H1 (cell line): Measurements from ENCODE around the gene KLK6. TPM values are rescaled to one million over a fixed set of nuclear protein-coding genes. Genes with fewer than 3 reads are reported as not detected.

Experiments
- CBX5 ChIP-seq: fragments of 300-800, 300-1000 bp; sonication (generic); IDR thresholded peaks from 2 replicates; pipeline ENCODE4 v1.7.1; 2016; ENCODE audit warnings: antibody characterized with exemption, low read length, low read depth
- CEBPB ChIP-seq: IDR thresholded peaks from 2 replicates; pipeline ENCODE4 v1.6.1; 2012; ENCODE audit warnings: low read depth, low read length
- CHD7 ChIP-seq: fragments of 300-600 bp; sonication (generic); IDR thresholded peaks from 2 replicates; pipeline ENCODE4 v1.7.1; 2012; ENCODE audit warnings: low read length, moderate library complexity, mild to moderate bottlenecking, inconsistent platforms; ENCODE audit not compliant: insufficient replicate concordance
- JUN ChIP-seq: IDR thresholded peaks from 2 replicates; pipeline ENCODE4 v1.6.1; 2011; ENCODE audit warnings: low read depth, mild to moderate bottlenecking, improper control_type of control experiment, low read length
- KDM4A ChIP-seq: IDR thresholded peaks from one replicate; pipeline ENCODE4 v1.7.1; 2012; ENCODE audit warnings: low read depth, mild to moderate bottlenecking, moderate library complexity, low read length, inconsistent platforms; ENCODE audit not compliant: severe bottlenecking
- MAFK ChIP-seq: IDR thresholded peaks from 2 replicates; pipeline ENCODE4 v1.6.1; 2012; ENCODE audit warnings: low read depth, mild to moderate bottlenecking, improper control_type of control experiment, low read length
- POLR2AphosphoS5 ChIP-seq: IDR thresholded peaks from 2 replicates; pipeline ENCODE4 v1.6.1; 2011; ENCODE audit warnings: low read depth, low read length
- RAD21 ChIP-seq, 2 experiments: IDR thresholded peaks in 1 of 2; conservative IDR thresholded peaks in 1 of 2; 2 replicates each; pipeline ENCODE4 v1.6.1; 2011; ENCODE audit warnings: low read depth in 2 of 2, low read length in 2 of 2, improper control_type of control experiment in 1 of 2, inconsistent platforms in 1 of 2, mild to moderate bottlenecking in 1 of 2, moderate library complexity in 1 of 2
- polyA plus RNA-seq, 7 experiments: library from polyadenylated mRNA; depleted of rRNA in 3 of 7; stranded (reverse) in 5 of 7; unstranded in 2 of 7; fragments of >200 nt in 5 of 7; fragments of 200-250 nt in 2 of 7; gene quantifications; 1 replicate in 5 of 7; 2 replicates in 1 of 7; 4 replicates in 1 of 7; pipeline versions ENCODE4 v1.2.1 to v1.2.3, GENCODE V29; 2011 to 2013; ENCODE audit warnings: missing spikeins in 2 of 7, mixed read lengths in 2 of 7
- total RNA-seq: library from RNA; stranded (reverse); fragmentation: NEBNext Ultra II Directional; extraction: Animal tissue kit (Norgen Biotek cat#: 25700); gene quantifications from 2 replicates; pipeline ENCODE4 v1.2.1, GENCODE V29; 2021

The KLK6 gene
- total and polyA plus RNA-seq, 2 of the 8 experiments (the other 6 are each of a cell fraction or from before 2014, with no cell fraction given) = 0.69 to 3.2 TPM

- no peak for TF ChIP-seq CHD7
- no peak for TF ChIP-seq RAD21 (IDR thresholded peaks at IDR 0.05 in 1 of 2, conservative IDR thresholded peaks at IDR 0.05 in 1 of 2; ENCODE audit: low read depth in 2 of 2, low read length in 2 of 2)
- TF ChIP-seq CEBPB = no peak
- no peak for TF ChIP-seq KDM4A
- TF ChIP-seq POLR2AphosphoS5 = no peak
- no peak for TF ChIP-seq MAFK
- TF ChIP-seq CBX5 = no peak
- no peak for TF ChIP-seq JUN
Measured at GRCh38 chr19:50910722-50911121, 58.7 kb downstream of the KLK6 start (continued).
